ENCODE data around the gene TGM6.
A peak's percentile ranks its signal among the peaks of the same experiment; 100 is the strongest.

TGM6 gene

DNA sequence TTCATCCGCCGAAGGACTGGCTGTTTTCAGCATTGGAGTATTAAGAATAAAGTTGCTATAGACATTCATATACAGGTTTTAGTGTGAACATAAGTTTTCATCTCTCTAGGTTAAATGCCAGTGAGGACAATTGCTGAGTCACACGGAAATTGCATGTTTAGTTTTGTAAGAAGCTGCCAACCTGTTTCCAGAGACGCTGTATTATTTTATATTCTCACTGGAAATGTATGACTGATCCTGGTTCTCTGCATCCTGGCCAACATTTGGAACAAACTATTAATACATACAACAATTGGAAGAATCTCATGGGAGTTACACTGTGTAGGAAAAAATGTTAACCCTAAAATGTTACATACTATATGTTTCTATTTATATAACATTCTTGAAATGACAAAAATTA is 16.7 kb upstream of the TGM6 start:
- no peak for DNase-seq (ENCODE audit: low read depth in 2 of 2)

DNA sequence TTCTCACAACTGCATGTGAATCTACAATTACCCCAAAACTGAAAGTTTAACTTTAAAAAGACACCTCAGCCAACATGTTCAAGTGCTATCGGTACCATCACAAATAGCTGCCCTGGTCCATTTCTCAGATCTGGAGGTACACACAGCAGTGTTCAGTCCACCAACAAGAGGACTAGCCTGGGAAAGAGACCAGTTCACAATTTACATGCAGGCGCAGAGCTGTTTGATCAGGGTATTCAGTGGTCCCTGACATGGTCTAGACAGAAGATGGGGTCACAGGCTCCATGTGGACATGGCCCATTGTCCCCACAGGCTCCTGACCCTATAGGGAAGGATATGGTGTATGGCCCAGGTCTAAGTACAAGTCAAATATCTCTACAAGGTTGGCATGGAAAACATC is 15.6 kb upstream of the TGM6 start:
- no peak for DNase-seq (ENCODE audit: low read depth in 2 of 2)

DNA sequence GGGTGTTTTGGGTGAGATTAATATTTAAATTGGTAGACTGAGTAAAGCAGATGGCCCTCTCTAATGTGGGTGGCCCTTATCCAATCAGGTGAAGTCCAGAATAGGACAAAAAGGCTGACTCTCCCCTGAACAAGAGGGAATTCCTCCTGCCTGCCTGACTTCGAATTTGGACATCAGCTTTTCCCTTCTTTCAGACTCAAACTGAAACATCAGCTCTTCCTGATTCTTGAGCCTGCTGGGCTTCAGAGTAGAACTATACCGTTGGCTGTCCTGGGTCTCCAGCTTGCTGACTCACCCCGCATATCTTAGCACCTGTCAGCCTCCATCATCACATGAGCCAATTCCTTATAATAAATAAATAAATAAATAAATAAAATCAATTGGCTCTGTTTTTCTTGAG is 15.0 kb upstream of the TGM6 start:
- no peak for DNase-seq (ENCODE audit: low read depth in 2 of 2)

DNA sequence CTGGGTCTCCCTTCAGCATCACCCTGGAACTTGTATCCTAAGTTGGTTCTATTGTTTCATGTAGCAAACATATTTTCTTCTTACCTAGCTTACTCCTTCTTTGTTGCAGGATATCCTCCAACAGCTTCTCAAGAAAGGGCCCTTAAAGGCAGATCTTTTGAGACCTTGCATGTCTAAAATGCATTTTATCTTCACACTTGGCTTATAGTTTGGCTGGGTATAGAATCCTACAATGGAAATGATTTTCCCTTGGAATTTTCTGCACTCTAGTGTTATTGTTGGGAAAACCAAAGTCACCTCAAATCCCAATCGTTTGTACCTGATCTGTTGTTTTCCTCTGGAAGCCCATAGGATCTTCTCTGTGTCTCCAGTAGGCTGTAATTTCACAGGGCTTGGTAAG is 12.1 kb upstream of the TGM6 start:
- no peak for DNase-seq (ENCODE audit: low read depth in 2 of 2)

DNA sequence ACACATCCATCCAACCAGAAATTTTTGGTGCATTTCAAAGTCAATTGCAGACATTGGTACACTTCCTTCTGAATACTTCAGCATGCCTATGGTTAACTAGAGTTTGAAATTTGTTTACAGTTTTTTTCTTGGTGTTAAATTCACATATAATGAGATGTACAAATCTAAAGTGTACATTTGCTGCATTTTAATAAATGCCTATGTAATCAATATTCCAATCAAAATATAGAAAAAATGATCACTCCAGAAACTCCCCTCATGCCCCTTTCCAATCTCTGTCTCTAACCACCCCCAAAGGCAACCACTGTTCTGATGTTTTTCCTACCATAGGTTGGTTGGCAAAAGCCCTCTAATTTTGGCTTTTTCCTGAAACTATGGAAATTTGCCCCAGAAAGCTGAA is 7.6 kb upstream of the TGM6 start:
- DNase-seq (ENCODE audit: low read depth in 2 of 2): no peak

DNA sequence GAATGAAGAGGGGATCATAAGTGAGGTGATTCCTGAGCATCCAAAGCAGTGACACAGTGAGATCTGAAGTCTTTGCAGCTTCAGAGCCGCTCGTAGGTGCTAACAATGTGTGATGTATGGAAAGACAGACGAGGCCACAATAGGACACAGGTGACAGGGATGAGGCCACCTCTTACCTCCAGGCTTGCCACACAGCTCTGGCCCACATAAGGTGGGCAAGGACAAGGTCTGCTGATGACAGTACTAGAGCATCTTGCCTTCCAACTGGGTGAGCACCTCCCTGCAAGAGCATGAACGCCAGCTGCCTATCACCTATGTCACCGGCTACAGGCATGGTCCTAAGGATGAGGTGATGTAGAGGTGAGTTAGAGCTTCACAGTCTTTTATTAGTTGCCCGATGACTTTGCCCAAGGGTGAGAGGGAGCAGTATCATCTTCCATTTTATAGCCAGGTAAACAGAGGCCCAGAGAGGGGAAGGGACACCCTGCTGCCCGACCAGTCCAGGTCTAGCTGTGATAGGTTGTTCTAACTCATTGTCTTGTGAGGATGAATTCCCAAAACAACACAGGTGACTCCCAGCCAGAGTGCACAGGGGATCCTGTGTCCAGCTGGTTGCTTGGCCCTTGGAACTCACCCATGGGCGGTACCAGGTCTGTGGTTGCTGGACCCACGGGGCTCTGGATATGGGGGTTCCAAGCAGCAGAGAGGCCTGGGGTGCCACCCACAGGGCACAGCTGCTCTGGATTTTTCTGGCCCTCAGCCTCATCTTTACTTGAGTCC is 6.2 kb upstream of the TGM6 start:
- no peak for DNase-seq (ENCODE audit: low read depth in 2 of 2)

DNA sequence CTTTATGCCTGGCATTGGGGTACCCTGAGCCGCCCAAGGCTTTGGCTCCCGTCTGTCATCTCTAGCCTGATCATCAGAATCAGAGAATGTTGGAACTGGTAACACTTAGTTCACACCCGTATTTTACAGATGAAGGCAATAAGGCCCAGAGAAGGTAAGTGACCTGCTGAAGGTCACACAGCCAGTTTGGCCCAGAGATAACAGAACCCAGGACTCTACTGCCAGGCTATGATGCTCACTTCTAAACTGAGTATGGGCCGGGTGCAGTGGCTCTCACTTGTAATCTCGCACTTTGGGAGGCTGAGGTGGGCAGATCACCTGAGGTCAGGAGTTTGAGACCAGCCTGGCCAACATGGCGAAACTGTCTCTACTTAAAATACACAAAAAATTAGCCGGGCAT is 1.8 kb upstream of the TGM6 start:
- DNase-seq (ENCODE audit: low read depth in 2 of 2): no peak

DNA sequence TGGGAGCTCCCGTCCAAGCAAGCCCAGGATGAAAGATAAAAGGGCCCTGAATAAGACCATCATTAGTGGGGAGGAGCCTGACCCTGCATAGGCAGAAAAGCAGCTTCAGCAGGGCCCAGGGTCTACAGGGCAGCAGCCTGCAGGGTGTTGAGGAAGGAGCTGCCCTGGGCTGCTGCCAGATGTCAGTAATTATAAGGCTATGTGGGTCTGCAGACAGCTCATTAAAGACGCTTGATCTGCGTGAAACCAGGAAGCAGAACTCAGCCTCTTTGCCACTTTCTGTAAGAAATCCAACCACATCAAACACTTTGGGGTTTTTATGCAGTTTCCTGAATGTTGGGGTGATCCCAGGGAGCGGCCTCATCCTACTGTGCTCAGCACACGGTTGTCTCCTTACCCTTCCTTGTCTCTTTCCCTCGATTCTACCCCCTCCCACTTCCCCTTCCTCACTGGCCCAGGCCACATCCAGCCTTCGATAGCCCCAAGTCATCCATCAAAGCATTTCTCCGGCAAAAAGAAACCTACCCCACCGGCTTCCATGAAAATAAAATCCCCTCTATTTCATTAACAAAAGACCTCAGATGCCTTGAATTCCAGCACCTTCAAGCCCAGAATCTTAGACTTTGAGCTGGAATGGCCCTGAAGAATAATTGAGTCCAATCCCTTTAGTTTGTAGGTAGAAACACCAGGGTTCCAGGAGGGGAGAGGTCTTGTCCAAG is 1.0 kb upstream of the TGM6 start:
- peak in 1 of 2 donors; percentile 6 for DNase-seq (ENCODE audit: low read depth in 2 of 2)

DNA sequence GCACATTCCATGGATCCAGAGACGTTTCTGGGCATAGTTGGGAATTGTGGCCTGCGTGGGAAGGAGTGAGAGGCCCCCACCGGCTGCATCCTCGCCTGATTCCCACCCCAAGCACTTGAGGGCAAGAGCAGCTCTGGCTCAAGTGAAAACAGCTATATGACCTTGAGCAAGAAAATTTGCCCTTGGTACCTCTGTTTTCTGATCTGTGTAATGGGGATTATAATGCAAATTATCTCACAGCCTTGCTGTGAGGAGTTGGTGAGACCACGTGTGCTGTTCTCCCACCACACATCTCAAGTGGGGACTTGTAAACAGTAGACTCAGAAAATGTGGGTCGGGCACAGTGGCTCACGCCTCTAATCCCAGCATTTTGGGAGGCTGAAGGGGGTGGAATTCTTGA is 602 bp downstream of the TGM6 start:
- no peak for DNase-seq (ENCODE audit: low read depth in 2 of 2)

DNA sequence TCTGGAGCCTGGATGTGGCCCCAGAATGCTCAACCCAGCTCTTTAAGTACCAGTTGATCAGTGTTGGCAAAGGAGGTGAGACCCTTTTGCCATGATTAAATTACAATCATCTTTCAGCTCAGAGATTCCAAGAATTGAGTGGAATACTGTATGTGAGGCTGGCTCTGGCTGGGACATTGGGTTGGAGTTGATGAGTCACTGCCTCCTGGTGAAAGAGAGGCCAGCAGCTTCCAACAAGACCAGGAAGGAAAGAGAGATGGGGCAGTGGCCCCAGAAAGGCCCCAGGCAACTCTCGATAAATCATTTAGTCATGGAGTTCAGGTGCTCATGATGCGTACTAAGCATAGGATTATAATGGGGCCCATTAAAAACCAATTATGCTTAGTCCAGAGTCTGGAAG is 2.1 kb downstream of the TGM6 start:
- no peak for DNase-seq (ENCODE audit: low read depth in 2 of 2)

DNA sequence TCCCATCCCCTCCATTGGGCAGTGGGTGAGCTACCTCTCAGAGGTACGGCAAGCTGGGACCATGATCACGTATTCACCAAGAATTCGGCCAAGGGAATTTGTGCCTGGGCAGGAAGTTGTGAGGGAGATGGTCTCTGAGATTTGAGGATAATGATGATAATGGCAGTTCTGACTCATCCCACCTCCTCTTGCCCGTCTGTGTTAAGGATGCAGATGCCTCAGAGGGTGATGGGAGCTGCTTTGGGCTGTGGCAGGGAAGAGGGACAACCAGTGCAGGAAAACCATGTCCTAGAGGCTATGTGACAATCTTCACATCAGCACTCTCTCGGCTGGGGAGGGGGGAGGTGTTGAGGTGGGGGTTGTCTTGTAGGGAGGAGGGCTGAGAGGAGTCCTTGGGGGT is 4.3 kb downstream of the TGM6 start:
- no peak for DNase-seq (ENCODE audit: low read depth in 2 of 2)

DNA sequence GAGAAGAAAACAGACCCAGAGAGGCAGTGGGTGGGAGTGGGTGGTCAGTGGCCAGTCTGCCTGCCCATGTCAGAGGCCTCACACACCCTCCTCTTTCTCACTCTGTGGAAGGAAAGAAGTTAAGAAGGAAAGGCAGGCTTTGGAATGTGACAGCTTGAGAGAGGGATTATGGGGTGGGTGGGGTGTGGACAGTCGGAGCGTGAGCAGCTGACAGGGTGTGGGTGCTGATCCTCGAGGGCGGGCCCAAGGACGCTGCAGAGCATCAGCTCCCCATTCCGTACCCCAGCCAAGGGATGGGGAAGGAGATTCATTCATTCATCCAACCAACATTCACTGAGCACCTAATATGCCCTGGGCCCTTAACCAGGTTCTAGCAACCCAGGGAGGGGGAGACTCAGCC is 4.8 kb downstream of the TGM6 start:
- no peak for DNase-seq (ENCODE audit: low read depth in 2 of 2)

DNA sequence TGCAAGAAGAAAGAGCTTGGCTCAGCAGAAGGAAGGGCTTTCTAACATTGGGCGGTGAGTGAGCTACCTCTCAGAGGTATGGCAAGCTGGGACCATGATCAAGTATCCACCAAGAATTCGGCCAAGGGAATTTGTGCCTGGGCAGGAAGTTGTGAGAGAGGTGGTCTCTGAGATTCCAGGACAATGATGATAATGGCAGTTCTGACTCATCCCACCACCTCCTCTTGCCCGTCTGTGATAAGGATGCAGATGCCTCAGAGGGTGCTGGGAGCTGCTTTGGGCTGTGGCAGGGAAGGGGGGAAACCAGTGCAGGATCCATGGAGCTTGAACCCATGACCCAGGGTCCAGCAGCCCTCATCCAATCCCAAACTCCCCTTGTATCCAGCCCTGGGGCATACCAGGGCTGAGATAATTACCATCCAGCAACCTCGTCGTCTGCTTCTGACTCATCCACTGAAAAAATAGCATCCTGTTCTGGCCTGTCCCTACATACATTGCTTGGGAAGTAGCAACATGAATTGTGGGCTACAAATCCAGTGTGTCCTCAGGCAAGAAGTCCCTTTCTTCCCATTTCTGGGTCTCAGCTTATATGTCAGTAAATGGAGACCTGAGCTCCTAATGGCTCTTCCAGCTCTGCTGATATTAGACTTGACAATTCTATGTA is 5.9 kb downstream of the TGM6 start:
- no peak for DNase-seq (ENCODE audit: low read depth in 2 of 2)

DNA sequence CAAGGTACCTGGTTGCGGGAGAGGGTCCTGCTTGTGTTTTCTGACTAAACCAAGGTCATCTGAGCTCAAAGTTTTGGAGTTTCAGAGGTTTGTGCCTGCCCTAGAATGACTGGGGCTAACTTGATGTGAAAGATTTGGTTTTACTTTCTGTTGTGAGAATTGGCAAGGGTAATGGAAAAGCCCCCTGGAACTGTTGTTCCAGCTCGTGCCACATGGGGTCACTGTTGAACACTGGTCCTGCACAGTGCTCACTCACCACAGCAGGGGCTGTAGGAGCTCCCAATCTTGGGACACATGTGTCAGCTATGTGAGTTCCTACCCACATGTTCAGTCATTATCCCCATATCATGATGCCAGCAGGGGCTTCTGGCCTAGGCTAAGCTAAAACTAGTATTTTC is 6.5 kb downstream of the TGM6 start:
- DNase-seq (ENCODE audit: low read depth in 2 of 2): peak; percentile 29 to 34

DNA sequence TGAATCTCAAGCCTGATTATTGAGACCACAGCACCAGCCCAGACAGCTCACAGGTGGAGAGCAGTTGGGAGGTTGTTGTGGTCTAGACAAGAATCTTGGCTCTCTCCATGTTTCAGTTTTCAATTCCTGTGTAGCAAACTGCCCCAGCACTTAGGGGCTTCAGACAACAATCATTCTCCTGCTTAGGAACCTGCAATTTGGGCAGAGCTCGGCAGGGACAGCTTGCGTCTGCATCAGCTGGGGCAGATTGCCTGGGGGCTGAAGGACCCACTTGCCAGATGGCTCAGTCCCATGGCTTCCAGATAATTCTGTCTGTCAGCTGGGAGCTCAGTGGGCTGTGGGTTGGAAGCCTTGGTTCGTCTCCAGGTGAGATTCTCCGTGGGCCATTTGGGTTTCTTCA is 6.9 kb downstream of the TGM6 start:
- DNase-seq (ENCODE audit: low read depth in 2 of 2): no peak

DNA sequence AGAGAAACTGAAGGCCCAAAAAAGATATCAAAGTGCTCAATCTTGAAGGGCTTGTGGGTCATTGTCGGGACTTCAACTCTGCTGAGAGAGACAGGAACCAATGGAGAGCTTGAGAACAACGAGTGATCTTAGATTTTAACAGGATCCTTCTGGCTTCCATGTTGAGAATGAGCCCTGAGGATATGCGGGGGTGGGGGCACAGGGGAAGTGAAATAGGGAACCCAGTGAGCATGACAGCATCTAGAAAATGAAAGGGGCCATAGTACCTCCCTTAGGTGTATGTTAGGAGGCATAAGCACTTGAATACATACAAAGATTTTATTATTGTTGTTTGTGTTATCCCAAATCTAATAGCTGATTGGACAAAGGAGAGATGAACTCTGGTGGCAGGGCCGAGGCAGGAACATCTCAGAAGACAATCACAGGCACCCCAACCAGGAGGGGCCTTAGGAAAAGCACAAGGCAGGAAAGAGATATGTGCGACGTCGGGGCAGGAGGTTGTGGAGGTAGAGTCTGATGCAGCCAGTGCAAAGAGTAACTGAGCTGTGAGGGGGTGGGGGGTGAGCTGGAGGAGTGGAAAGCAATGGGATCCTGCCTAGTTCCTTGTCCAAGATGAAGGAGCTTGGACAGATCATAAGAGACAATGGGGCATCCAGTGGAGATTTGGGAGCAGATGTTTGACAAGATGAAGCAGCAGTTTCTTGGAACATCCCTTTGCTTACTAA is 10.4 kb downstream of the TGM6 start:
- DNase-seq (ENCODE audit: low read depth in 2 of 2): no peak

DNA sequence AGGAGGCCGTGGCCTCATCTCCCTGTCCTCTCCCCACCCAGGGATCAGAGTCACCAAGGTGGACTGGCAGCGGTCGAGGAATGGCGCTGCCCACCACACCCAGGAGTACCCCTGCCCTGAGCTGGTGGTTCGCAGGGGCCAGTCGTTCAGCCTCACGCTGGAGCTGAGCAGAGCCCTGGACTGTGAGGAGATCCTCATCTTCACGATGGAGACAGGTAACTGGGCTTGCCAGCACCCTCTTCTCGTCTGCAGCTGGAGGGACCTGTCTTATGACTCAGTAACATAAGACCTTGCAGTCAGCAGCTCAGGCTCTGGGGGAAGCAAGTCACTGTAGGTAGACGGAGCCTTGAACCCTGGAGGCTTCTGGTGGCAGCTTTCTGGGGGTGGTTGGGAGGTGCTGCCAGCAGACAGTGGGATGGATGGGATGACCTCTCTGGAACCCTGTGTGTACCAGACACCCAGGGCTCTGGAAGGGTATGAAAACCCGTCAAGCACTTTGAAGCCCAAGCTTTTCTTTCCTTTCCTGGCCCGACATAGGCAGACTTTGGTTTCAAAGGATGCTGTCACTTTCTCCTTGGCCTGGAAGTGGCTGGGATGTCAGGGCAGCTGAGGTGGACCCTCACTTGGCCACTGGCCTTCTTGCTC is 13.8 kb downstream of the TGM6 start:
- no peak for DNase-seq (ENCODE audit: low read depth in 2 of 2)

DNA sequence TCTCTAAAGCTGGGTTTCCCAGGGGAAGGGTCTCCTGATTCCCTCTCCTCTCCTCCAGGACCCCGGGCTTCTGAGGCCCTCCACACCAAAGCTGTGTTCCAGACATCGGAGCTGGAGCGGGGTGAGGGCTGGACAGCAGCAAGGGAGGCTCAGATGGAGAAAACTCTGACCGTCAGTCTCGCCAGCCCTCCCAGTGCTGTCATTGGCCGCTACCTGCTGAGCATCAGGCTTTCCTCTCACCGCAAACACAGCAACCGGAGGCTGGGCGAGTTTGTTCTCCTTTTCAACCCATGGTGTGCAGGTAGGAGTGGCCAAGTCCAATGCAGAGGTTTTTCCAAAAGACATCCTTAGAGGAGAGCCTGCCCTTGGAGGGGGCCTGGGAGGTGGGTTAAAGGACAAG is 14.4 kb downstream of the TGM6 start:
- DNase-seq (ENCODE audit: low read depth in 2 of 2): no peak

DNA sequence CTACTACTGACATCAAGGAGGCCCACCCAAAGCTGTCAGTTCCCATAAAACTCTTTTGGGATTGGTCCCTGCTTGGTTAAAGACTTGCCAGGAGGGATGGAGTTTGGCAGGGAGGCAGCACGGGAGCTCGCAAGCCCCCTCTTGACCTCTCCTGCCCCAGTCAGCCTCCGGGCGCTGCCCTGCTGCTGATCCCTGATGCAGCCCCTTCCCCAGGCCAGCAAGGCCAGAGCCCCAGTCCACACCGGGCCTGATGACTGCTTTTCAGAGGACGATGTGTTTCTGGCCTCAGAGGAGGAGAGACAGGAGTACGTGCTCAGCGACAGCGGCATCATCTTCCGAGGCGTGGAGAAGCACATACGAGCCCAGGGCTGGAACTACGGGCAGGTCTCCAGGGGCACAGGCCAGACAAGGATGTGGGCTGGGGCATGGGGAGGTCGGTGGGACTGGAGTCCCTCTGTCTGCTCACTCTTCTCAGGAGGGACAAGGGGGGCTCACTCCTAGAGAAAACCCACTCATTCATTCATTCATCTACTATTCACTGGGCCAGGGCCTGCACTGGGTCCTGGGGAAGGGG is 15.6 kb downstream of the TGM6 start:
- DNase-seq (ENCODE audit: low read depth in 2 of 2): no peak

DNA sequence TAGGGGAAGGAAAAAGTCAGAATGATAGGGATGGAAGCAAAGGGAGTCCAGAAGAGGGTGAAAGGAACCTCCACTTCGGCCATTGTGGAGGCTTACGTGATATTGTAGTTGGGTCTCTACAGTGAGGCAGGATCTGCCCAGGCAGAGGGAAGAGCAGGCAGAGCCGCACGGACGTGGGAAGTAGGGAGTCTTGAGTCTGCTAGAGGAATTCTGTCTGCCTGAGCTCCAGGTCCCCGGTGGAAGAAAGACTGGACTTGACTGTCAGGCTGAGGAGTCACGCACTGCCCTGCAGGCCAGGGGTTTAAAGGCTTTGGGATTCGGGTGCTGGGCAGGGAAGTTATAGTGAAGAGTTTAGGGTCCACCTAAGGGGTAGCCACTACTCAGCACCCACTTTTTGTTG is 16.4 kb downstream of the TGM6 start:
- DNase-seq (ENCODE audit: low read depth in 2 of 2): no peak

DNA sequence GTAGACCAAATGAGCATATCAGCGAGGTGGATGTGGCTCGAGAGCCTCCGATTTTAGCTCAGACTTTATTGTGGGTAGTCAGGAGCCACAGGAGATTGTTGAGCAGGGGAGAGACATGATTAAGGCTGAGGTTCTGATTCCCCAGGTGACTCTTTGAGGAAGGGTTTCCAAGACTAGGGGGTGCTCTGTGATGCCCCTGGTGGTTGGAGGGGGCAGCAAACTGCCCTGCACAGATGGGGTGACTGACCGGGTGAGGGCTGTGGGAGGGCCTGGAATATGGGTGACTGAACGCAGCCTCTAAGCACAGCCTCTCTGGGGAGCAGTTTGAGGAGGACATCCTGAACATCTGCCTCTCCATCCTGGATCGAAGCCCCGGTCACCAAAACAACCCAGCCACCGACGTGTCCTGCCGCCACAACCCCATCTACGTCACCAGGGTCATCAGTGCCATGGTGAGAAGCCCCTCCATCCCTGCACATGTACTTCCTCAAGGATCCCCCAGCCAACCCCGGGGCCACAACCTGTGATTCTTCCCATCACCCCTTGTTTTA is 17.0 kb downstream of the TGM6 start:
- no peak for DNase-seq (ENCODE audit: low read depth in 2 of 2)
